ENCODE measurements around the gene ACACA.

The ACACA gene

GRCh38 chr17:37067555-37068111 lies 339.0 kb downstream of the ACACA start:
- no peak for DNase-seq (ENCODE audit: low spot score)

- DNase-seq (ENCODE audit: low spot score), result no peak
Measured at GRCh38 chr17:37066322-37067255, 340.0 kb downstream of the ACACA start.

GRCh38 chr17:37065486-37066321 lies 340.9 kb downstream of the ACACA start:
- no peak for DNase-seq (ENCODE audit: low spot score)

DNA sequence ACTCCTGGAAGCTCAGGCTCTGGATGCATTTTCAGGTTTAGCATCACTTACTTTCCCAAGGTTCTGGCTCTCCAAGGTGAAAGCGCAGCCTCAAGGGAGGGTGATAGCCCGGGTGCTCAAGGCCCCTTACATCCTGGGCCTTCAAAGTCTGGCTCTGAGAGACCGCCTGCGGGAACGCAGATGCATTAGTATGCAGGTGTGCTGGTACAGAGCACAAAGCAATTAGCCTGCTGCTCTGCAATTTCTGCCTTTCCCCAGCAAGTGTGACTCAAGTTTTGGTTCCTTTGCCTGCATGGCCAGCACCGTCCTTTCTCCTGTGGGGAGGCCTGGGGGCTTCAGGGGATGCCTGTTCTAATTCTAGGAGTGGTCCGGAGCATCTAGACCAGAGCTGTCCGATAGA lies 341.7 kb downstream of the ACACA start:
- no peak for DNase-seq (ENCODE audit: low spot score)

DNA sequence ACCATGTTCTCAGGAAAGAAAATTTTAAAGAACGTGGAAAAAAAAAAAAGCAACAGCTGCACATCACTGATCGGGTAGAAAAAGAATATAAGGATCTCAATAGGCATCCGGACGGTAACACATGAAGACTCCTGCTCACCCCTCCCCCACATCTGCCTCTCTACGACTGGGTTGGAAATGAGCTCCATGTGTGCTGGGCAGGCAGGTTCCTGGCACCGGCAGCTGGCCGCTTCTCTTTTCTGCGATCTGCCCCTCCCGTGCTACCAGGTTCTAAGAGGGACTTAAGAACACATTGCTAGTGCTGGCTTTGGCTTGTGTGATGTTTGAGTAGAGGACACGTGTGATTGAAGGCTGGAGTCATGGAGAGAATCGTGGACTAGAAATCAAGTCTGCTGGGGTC lies 342.4 kb downstream of the ACACA start:
- no peak for DNase-seq (ENCODE audit: low spot score)

DNA sequence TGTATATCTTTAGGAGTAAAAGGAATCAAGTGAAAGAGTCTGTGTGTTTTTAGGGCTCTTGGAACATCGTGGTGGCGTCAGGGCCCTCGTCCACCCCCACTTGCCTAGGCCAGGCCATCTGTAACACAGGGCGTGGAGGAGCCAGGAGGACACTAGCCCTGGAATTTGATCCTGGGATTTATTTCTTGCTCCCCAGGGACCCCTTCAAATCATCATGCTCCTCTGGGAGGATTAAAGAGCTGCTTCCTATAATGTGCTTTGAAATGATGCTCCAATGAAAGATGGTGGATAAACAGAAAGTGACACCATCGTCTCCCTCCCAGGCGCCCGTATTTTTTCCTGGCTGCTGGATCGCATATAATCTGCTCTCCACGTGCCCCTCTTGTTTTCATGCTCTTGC lies 344.6 kb downstream of the ACACA start:
- no peak for DNase-seq (ENCODE audit: low spot score)

GRCh38 chr17:37060928-37061327 lies 345.7 kb downstream of the ACACA start:
- no peak for DNase-seq (ENCODE audit: low spot score)

DNA sequence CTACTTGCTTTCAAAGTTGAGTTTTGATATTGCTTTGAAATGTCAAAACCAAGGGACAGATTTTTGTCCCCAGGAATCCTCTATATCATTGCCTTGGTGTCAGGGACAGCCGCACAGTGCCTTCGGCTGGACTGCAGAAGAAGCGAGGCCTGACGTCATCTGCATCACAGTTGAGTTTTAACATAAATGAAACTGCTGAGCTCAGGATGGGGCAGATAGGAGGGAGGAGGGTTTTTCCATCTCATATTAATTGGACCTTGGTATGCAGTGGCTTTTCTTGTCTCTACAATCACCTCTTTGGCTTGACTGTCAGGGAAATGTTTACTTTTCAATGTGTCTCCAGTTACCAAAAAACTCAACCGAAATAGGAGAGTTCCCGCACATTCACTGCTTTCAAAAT lies 346.5 kb downstream of the ACACA start:
- no peak for DNase-seq (ENCODE audit: low spot score)

DNA sequence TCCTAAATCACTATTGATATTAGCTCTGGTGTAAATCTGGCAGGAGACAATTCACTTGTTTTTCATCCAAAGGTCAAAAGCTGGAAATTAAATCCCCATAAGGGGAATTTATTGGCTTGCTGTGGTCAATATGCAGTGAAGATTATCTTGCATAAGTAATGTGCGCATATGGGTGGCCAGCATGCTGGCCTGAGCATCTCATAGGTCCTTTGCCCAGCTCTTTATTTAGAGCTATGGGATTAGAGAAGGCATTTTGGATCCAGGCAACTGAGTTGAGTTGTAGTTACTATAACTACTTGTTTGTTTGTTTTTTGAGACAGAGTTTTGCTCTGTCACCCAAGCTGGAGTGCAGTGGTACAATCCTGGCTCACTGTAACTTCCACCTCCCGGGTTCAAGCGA lies 347.1 kb downstream of the ACACA start:
- DNase-seq (ENCODE audit: low spot score), result no peak

DNA sequence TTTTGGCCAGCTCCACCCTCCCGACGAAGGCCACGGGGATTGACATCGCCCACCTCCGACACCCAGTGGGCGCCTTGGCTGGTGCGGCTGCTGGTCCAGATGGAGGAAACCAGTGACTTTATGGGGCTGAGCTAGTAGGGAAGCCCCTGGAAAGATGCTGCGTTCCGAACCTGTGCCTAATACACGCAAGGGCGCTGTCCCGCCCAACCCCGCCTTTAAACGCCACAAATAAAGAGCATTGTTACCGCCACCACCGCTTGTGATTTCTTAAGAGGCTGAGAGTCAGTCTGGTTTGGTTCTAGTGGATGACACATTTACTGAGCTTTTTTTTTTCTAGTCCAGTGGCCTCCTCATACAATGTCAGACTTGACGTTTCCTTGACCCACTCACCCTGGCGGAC lies 350.0 kb downstream of the ACACA start:
- no peak for DNase-seq (ENCODE audit: low spot score)

DNA sequence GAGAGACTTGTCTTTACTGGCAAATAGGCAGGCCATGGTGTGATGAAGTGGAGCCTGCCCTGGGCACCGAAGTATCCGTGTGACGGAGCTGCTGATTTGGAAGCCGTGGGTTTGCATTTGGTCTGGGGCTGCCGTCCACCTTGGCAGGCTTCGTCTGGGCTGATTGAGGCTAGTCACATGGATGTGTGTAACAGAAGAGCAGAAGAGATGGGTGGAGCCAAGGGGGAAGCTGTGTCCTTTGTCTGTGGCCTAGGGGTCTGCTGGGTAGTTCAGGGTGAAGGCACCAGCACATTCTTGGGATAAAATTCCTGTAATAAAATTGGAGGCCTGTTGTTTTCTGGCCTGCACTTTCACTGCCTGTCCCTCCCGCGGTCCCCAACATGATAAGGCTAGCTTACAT lies 351.7 kb downstream of the ACACA start:
- no peak for DNase-seq (ENCODE audit: low spot score)

GRCh38 chr17:37052450-37052849 lies 354.2 kb downstream of the ACACA start:
- no peak for DNase-seq (ENCODE audit: low spot score)

DNA sequence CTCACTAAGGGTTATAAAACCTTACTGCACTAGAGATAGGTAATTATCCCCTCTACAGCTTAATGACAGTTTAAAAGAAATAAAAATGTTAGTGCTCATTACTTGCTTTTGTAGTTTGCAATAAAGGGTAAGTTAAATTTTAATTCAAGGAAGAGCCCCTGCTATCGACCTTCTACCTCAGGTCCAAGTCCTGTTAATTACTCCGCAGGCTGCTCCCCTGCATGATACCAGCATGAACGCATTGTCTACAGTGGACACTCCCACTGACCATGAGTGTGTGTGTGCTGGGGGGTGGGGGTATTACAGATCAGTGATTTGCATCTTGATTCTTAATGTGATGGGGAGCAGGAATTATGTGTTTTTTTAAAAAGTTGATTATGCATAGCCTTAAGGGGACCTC lies 354.8 kb downstream of the ACACA start:
- no peak for DNase-seq (ENCODE audit: low spot score)

DNA sequence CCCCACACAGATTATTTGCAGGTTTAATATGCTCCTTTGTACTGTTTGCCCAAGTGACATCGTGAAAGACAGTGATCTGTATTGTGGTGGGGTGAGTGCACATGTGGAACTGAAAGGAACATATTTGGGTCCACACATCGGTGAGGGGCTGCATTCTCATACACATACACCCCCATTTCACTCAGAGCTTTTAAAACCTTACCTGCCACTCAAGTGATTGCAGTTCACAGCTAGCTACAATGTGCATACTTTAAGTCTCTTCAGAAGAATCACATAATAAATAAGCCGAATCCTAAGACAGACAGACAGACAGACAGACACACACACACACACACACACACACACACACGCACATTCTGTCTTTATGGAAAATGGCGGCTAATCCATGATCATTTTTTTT lies 355.3 kb downstream of the ACACA start:
- DNase-seq (ENCODE audit: low spot score), result no peak

DNA sequence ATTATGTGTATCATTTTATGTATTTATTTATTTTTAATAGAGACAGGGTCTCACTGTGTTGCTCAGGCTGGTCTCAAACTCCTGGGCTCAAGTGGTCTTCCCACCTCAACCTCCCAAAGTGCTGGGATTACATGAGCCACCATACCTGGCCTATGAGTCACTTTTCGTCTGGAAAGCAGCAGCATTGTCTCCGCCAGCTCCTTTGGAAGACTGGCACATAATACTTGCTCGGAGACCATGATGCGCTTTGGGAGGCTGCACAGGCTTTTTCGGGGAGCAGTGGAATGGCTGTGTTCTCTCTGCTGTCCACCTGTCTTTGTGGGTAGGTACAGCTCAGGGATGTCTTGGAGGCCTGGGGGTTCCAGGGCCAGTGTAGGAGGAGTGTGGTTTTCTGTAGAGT lies 355.7 kb downstream of the ACACA start:
- DNase-seq (ENCODE audit: low spot score), result no peak

GRCh38 chr17:37048811-37049210 lies 357.8 kb downstream of the ACACA start:
- no peak for DNase-seq (ENCODE audit: low spot score)

DNA sequence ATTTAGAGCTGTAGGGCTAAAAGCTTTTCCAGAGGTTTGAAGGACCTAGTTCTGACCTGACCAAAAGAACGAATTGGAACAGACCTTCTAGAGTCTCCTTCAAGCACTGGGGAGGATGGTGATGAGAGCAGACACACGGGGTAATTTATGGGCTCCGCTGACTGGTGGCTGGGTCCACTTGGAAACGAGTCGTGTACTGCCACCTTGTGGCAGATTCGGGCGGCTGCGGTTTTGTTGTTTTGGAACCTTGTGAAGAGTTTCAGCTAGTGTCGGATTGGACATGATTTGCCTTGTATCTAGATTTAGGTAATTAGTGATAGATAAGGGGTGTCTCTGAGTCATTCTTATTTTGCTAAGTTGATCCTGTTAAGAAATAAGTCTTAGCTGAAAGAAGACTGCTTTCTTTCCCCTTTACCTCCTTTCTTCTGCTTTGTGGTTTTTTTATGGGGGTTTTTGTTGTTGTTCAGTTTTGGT lies 359.0 kb downstream of the ACACA start:
- peak; percentile 86 for DNase-seq (ENCODE audit: low spot score)

DNA sequence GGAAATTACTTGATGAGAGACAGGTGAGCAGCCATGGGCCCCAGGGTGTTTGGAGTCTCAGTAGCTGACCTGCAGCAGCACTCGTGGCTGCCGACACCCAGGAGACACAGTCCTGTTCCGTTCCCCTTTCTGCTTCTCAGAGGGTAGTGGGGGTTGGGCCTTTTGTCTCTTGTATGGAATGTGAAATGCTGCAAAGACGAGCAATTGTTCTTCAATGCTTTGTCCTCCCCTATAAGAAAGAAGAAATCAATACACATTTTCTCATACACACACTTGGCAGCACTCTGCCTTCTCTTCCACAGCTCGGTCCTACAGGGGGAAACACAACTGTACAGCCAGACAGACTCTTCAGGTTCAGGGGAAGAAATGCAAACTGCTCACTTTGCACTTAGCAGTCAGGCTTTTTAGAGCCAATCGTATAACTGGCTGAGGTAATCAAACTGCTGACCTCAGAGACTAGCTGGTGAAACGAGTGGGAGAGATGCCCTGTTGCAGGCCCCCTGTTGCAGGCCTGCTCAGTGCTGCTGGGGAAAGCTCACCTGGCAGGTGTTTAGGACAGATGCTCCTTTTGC lies 361.2 kb downstream of the ACACA start:
- no peak for DNase-seq (ENCODE audit: low spot score)

- no peak for DNase-seq (ENCODE audit: low spot score)
Measured at GRCh38 chr17:37043201-37043600, 363.4 kb downstream of the ACACA start.

GRCh38 chr17:37041932-37042331 lies 364.7 kb downstream of the ACACA start:
- DNase-seq (ENCODE audit: low spot score), result no peak

GRCh38 chr17:37039269-37039668 lies 367.4 kb downstream of the ACACA start:
- DNase-seq (ENCODE audit: low spot score), result no peak

GRCh38 chr17:37037590-37038155 lies 369.0 kb downstream of the ACACA start:
- DNase-seq (ENCODE audit: low spot score), result no peak
